Limb (tissue), 2 donors: ENCODE measurements around the gene MITF.

Experiments used
- DNase-seq, 2 donors: peaks; one replicate each; pipeline ENCODE4 v3.0.0-alpha.2; 2016; ENCODE audit errors: extremely low spot score in 2 of 2

MITF gene

GRCh38 chr3:69755795-69756194, 16.5 kb downstream of the MITF start:
- DNase-seq = no peak

GRCh38 chr3:69761896-69762767, 22.9 kb downstream of the MITF start:
- no peak for DNase-seq

- DNase-seq = no peak
Observed at GRCh38 chr3:69762768-69763229, 23.5 kb downstream of the MITF start.

GRCh38 chr3:69763458-69763857, 24.2 kb downstream of the MITF start:
- no peak for DNase-seq

- no peak for DNase-seq
Observed at GRCh38 chr3:69764121-69764741, 25.0 kb downstream of the MITF start.

- DNase-seq = no peak
Observed at GRCh38 chr3:69764861-69765260, 25.6 kb downstream of the MITF start.

- DNase-seq = no peak
Observed at GRCh38 chr3:69766638-69767037, 27.4 kb downstream of the MITF start.

- DNase-seq = no peak
Observed at GRCh38 chr3:69767571-69767970, 28.3 kb downstream of the MITF start.

GRCh38 chr3:69768438-69768837, 29.2 kb downstream of the MITF start:
- no peak for DNase-seq

GRCh38 chr3:69770219-69770618, 31.0 kb downstream of the MITF start:
- no peak for DNase-seq

- DNase-seq = no peak
Observed at GRCh38 chr3:69770976-69771634, 31.8 kb downstream of the MITF start.

GRCh38 chr3:69772152-69772867, 33.0 kb downstream of the MITF start:
- DNase-seq = no peak

GRCh38 chr3:69774029-69774428, 34.8 kb downstream of the MITF start:
- no peak for DNase-seq

- no peak for DNase-seq
Observed at GRCh38 chr3:69775751-69776150, 36.5 kb downstream of the MITF start.

GRCh38 chr3:69776289-69776688, 37.0 kb downstream of the MITF start:
- no peak for DNase-seq

GRCh38 chr3:69776920-69777581, 37.8 kb downstream of the MITF start:
- no peak for DNase-seq

- no peak for DNase-seq
Observed at GRCh38 chr3:69777582-69777967, 38.3 kb downstream of the MITF start.

- DNase-seq = no peak
Observed at GRCh38 chr3:69781593-69781992, 42.3 kb downstream of the MITF start.

- no peak for DNase-seq
Observed at GRCh38 chr3:69784954-69785514, 45.8 kb downstream of the MITF start.

GRCh38 chr3:69785769-69786320, 46.6 kb downstream of the MITF start:
- no peak for DNase-seq

GRCh38 chr3:69786854-69787253, 47.6 kb downstream of the MITF start:
- no peak for DNase-seq
